ENCODE measurements around the gene SNTG2.
A peak's percentile ranks its signal among the peaks of the same experiment; 100 is the strongest.

The SNTG2 gene

DNA sequence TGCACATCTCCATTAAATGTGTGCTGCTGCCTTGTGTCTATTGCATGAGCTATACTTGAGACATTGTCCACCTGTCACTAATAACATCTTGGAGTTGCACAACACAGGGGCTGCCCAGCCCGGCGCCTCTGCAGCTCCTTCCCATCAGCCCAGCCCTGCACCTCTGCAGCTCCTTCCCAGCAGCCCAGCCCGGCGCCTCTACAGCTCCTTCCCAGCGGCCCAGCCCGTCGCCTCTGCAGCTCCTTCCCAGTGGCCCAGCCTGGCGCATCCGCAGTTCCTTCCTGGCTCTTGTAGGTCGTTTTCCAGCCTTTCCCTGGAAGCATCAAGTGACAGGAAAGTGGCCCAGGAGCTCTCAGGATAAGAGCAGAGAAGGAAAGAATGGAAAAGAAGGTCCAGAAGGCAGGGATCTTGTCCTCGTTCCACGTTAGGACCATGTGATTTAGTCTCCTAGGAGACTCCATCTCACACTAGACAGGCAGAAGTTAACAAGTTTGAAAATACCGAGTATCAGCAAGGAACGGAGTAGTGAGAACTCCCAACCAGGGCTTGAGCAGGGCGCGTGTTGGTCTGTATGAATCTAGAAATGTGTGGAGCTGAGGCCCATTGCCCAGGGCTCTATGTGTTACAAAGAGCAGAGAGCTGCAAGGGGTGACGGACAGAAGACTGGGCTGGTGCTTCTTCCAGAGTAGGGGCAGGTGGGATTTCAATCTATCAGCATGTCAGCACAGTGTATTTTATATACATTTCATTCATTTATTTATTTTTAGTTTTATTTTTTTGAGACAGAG, 346.9 kb downstream of the SNTG2 start:
- H3K9me3 Mint-ChIP-seq = no peaks in the 10 kb centered on the region

DNA sequence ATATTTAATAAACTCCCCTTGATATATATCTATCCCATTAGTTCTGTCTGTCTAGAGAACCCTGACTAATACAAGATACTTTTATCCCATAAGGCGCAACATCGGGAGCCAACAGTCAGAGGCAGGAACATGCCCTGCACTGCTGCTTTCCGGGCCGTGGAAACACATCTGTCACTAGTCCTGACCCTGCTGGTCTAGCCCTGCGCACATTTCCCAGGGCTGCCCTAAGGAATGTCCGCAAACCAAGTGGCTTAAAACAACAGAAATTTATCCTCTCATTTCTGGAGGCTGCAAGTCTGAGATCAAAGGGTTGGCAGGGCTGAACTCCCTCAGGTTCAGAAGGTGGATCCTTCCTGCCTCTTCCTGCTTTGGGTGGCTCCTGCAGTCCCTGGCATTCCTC, 348.4 kb downstream of the SNTG2 start:
- Mint-ChIP-seq H3K27me3 (no peaks in the 10 kb centered on the region), H3K9me3 (no peaks in the 10 kb centered on the region), H3K4me1 (peaks cover 8% of the 10 kb centered on the region), H3K27ac (no peak overlapping the region), H3K4me3 (no peak overlapping the region)
- ATAC-seq (no peak), DNase-seq (no peak)

More for the DNA sequence above, 346.9 kb downstream of the SNTG2 start:
- Mint-ChIP-seq H3K4me3 (no peak overlapping the region), H3K4me1 (peaks cover 4% of the 10 kb centered on the region), H3K27me3 (no peaks in the 10 kb centered on the region), H3K27ac (no peak overlapping the region)
- DNase-seq = no peak
- ATAC-seq = no peak

GRCh38 chr2:1300284-1300683, 349.6 kb downstream of the SNTG2 start:
- H3K4me1 Mint-ChIP-seq = peaks cover 8% of the 10 kb centered on the region
- no peaks in the 10 kb centered on the region for H3K27me3 Mint-ChIP-seq
- ATAC-seq (no peak), DNase-seq (no peak)
- H3K9me3 Mint-ChIP-seq = no peaks in the 10 kb centered on the region
- H3K4me3 Mint-ChIP-seq = no peak overlapping the region
- no peak overlapping the region for H3K27ac Mint-ChIP-seq

- Mint-ChIP-seq H3K4me1 (peaks cover 8% of the 10 kb centered on the region), H3K27me3 (no peaks in the 10 kb centered on the region), H3K9me3 (no peaks in the 10 kb centered on the region), H3K27ac (no peak overlapping the region), H3K4me3 (no peak overlapping the region)
- ATAC-seq (no peak), DNase-seq (no peak)
Measured at GRCh38 chr2:1301056-1301455, 350.4 kb downstream of the SNTG2 start.

DNA sequence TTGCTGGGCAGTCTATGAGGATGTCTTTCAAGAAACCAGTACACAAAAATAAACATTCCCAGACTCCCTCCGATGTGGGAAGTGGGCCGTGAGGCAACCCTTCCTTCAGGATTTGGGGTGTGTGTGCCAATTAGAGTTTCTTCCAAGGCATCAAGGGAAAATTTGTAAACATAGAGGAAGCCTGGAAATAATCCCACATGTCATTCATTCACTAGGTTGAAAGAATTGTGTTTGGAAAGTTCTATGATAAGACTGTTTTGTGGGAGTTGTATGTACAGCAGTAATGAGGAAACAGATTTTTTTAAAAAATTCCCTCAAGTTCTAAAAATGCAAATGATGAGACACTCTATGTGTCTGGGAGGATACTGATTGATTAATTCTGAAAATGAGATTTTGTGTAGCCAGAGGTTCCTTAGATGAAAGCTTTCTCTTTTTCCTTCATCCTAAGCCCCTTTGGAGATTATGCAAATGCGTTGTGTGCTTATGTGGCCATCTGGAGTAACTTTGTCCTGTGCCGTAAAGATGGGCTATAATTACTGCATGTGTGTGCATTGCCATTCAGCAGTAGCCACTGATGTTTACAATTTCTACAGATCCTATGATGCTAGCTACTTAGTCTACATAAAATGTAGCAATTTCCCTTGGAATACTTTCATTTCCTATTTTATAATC, 354.8 kb downstream of the SNTG2 start:
- DNase-seq = no peak
- H3K27ac Mint-ChIP-seq = no peak overlapping the region
- no peaks in the 10 kb centered on the region for H3K9me3 Mint-ChIP-seq
- H3K4me3 Mint-ChIP-seq = no peak overlapping the region
- ATAC-seq = no peak
- no peaks in the 10 kb centered on the region for H3K27me3 Mint-ChIP-seq
- peaks cover 8% of the 10 kb centered on the region for H3K4me1 Mint-ChIP-seq

DNA sequence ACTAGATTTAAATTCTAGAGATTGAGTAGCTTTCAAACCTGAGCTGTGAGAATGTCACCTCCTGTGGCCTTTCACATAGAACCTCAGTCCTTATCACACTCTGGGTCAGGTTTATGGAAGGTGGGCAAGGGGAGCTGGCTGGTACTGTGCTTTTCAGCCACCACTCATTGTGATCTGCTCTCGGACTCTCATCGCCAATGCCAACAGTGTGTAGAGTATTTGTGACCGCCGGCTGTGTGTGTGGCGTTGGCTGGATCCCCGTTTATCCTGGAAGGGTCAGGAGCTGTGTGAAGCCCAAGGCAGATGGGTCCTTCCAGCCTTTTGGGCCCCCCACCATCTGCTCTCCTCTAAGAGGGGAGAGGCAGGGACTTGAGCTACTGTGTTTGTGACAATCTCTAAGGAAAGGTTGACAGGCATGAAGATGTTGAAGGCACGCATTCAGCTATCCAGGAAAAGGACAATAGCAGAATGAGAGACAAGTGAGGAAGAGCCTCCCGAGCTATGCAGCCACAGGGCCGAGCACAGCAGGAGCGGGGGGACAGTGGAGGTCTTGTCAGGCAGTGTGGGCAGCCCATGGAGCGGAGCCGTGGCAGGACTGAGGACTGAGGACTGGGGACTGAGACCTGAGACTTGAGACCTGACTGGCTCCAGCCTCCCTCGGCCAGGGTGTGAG, 355.5 kb downstream of the SNTG2 start:
- H3K4me3 Mint-ChIP-seq = no peak overlapping the region
- H3K9me3 Mint-ChIP-seq = no peaks in the 10 kb centered on the region
- H3K27ac Mint-ChIP-seq = no peak overlapping the region
- ATAC-seq (no peak), DNase-seq (no peak)
- no peaks in the 10 kb centered on the region for H3K27me3 Mint-ChIP-seq
- H3K4me1 Mint-ChIP-seq = peaks cover 8% of the 10 kb centered on the region

DNA sequence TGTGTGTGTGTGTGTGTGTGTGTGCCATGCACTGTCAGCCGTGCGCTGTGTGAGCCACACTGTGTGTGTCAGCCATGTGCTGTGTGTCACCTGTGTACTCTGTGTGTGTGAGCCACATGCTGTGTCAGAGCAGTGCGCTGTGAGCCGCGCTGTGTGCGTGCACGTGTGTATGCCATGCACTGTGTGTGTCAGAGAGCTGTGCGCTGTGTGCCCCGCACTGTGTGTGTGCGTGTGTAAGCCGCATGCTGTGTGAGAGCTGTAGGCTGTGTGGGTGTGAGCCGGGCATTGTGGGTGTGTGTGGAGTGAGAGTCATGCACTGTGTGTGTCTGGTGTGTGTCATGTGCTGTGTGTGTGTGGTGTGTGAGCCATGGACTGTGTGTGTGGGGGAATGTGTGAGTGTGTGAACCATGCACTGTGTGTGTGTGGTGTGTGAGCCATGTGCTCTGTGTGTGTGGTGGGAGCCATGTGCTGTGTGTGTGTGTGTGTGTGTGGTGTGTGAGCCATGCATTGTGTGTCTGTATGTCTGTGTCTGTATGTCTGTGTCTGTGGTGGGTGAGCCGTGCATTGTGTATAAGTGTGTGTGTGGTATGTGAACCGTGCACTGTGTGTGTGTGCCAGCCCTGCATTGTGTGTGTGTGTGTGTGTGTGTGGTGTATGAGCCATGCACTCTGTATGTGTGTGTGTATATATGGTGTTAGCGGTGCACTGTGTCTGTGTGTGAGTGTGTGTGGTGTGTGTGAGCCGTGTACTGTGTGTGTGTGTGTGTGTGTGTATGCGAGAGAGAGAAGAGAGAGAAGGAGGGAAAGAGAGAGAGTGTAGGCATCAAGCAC, 356.3 kb downstream of the SNTG2 start:
- H3K4me1 Mint-ChIP-seq = peaks cover 8% of the 10 kb centered on the region
- no peaks in the 10 kb centered on the region for H3K9me3 Mint-ChIP-seq
- H3K27me3 Mint-ChIP-seq = no peaks in the 10 kb centered on the region
- ATAC-seq (peak; percentile 53), DNase-seq (no peak)
- H3K4me3 Mint-ChIP-seq = no peak overlapping the region
- no peak overlapping the region for H3K27ac Mint-ChIP-seq

GRCh38 chr2:1307670-1308069, 357.0 kb downstream of the SNTG2 start:
- no peak overlapping the region for H3K4me3 Mint-ChIP-seq

DNA sequence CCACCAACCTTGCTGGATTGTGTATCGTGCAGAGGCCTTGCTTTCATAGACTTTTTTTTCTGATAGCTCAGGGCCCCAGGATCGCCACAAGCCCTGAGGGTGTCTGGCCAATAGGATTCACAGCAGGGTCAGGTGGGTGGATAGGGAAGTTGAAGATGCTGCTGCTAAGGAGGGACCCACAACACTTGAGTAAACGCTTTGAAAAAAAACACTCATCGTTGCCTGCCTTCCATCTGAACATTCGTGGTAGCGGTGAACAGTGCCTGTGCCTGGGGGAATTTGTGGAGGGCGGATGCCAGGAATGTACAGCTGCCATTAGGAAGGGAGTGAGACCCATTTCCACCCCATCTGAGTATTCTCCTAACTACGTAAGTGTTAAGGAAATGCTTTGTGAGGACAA, 358.0 kb downstream of the SNTG2 start:
- Mint-ChIP-seq H3K4me1 (no peaks in the 10 kb centered on the region), H3K4me3 (no peak overlapping the region), H3K27me3 (no peaks in the 10 kb centered on the region), H3K9me3 (no peaks in the 10 kb centered on the region), H3K27ac (peak overlapping the region in 1 of 2 donors; percentile 69)
- ATAC-seq (no peak), DNase-seq (no peak)

More at GRCh38 chr2:1307670-1308069, 357.0 kb downstream of the SNTG2 start:
- H3K4me1 Mint-ChIP-seq = peaks cover 3% of the 10 kb centered on the region
- DNase-seq = no peak
- no peak overlapping the region for H3K27ac Mint-ChIP-seq
- H3K9me3 Mint-ChIP-seq = no peaks in the 10 kb centered on the region
- ATAC-seq = no peak
- H3K27me3 Mint-ChIP-seq = no peaks in the 10 kb centered on the region

DNA sequence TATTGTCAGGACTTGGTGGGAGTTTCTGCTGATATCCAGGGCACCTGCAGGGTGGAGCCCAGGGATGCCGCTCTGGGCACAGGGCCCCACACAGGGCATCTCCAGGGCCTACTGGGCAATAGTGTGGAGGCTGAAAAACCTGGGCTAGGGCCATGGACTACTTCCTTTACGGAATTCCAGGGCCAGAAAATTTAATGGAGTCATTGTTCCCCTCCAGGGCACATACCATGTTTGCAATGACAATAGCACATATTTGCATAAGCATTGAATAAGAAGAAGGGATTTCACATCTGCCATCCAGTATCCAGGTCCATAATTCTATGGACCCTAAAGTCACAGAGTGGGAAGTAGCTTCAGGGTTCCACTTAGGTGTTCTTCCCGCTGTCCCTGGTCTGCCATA, 358.9 kb downstream of the SNTG2 start:
- ATAC-seq = no peak
- Mint-ChIP-seq H3K9me3 (no peaks in the 10 kb centered on the region), H3K27me3 (no peaks in the 10 kb centered on the region), H3K27ac (no peak overlapping the region), H3K4me3 (no peak overlapping the region), H3K4me1 (no peaks in the 10 kb centered on the region)
- DNase-seq = no peak

DNA sequence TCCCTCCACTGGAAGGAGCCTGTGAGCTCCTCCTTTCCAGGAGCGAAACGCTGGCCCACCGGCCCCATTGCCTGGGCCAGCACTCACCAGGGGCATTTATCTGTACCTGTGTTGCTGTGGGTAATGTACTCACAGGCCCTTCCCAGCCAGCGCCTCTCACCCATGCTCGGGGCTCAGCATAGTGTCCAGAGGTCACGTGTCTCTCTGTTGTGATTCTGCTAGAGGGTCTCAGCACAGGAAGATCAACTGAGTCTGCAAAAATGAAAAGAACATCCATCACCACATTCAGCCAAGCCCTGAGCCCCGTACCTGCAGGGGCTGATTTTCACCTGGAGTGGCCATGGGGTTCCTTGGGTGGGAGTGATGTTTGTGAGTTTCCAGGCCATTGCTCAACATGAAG, 359.6 kb downstream of the SNTG2 start:
- no peak overlapping the region for H3K27ac Mint-ChIP-seq
- no peaks in the 10 kb centered on the region for H3K4me1 Mint-ChIP-seq
- no peaks in the 10 kb centered on the region for H3K27me3 Mint-ChIP-seq
- ATAC-seq (no peak), DNase-seq (no peak)
- no peaks in the 10 kb centered on the region for H3K9me3 Mint-ChIP-seq
- no peak overlapping the region for H3K4me3 Mint-ChIP-seq

DNA sequence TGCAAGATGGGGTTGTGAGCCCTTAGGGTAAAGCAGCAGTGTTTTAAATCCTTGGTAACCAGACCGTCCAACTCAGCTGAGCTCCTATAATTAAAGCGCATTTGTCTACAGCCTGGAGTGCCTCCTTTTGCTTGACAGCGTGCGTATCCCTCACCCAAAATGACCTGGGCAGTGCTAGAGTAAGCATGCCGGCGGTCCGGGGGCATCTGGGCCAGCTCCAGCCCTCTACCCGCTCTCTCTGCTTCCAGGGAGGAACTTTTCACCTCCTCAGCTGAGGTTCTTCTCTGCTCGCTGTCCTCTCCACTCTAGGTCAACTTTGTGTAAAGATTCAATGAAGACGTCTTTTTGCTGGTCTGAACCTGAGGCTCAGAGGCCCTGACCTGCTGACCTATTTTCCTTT, 360.2 kb downstream of the SNTG2 start:
- Mint-ChIP-seq H3K27ac (no peak overlapping the region), H3K4me1 (no peaks in the 10 kb centered on the region), H3K27me3 (no peaks in the 10 kb centered on the region), H3K4me3 (no peak overlapping the region), H3K9me3 (no peaks in the 10 kb centered on the region)
- DNase-seq (no peak), ATAC-seq (no peak)

- no peak for ATAC-seq
- no peak for DNase-seq
- Mint-ChIP-seq H3K4me3 (no peak overlapping the region), H3K27ac (no peak overlapping the region), H3K4me1 (no peaks in the 10 kb centered on the region), H3K9me3 (peaks cover 0 to 6% of the 10 kb centered on the region in 2 donors), H3K27me3 (peaks cover 2% of the 10 kb centered on the region)
Measured at GRCh38 chr2:1313240-1313924, 362.7 kb downstream of the SNTG2 start.

DNA sequence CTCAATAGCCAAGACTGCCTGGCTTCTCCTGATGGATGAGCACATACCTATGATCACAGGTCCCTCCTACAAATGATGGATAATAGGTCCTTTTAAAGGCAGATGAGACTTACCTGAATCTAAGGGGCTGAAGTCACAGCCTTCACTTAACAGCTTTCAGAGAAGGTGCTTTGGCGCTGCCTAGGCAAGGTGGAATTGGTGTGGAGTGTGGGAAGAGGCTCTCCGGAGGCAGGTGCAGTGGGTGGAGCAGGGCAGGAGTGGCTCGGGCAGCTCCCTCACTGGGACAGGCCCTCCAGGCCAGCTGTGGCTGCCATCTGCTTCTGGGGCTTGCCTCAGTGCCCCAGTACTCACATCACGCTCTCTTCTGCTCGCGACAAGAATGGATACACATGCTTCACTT, 363.6 kb downstream of the SNTG2 start:
- no peaks in the 10 kb centered on the region for H3K4me1 Mint-ChIP-seq
- no peak for DNase-seq
- peaks cover 0 to 6% of the 10 kb centered on the region in 2 donors for H3K9me3 Mint-ChIP-seq
- ATAC-seq = no peak
- no peak overlapping the region for H3K27ac Mint-ChIP-seq
- no peak overlapping the region for H3K4me3 Mint-ChIP-seq
- peaks cover 5% of the 10 kb centered on the region for H3K27me3 Mint-ChIP-seq
